Measurements from ENCODE around the gene ELMOD1. TPM values are rescaled to one million over a fixed set of nuclear protein-coding genes. Genes with fewer than 3 reads are reported as not detected.

ELMOD1 gene
- total and polyA plus RNA-seq, 10 of the 15 experiments (the other 5 are each of a cell fraction or from before 2014, with no cell fraction given): not detected

DNA sequence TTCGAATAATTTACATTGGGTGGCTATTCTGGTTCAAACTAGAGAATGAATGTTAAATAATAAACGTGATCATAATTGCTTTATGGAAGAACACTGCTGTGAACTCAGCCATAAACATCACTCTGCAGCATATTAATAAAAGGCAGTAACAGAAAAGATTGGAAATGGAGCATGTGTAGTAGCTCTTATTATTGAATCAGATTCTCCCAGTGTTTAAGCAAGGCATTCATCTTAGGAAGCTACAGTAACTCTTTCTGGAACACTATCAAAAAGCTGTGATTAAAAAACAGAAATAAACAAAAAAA, 34.7 kb downstream of the ELMOD1 start:
- TF ChIP-seq CBX5 (IDR thresholded peaks at IDR 0.05; ENCODE audit: low read depth): no peak
- TF ChIP-seq PAX5 (IDR thresholded peaks at IDR 0.05; ENCODE audit: borderline replicate concordance, low read depth, low read length): no peak
- no peak for TF ChIP-seq GABPA (IDR thresholded peaks at IDR 0.05; ENCODE audit: low read depth)
- no peak for TF ChIP-seq RAD21 (IDR thresholded peaks at IDR 0.05; ENCODE audit: insufficient read depth, low read depth, low read length)
- no peak for TF ChIP-seq ZNF217 (IDR thresholded peaks at IDR 0.05)
- no peaks in the 10 kb centered on the region for H3K9me3 ChIP-seq (replicated peaks; ENCODE audit: control insufficient read depth, insufficient read depth, low read length)
- DNase-seq (ENCODE audit: low read depth, low spot score) (no peak), ATAC-seq (no peak), FAIRE-seq (no peak)
- H4K20me1 ChIP-seq (ENCODE audit: control insufficient read depth, insufficient read depth): no peaks in the 10 kb centered on the region
- H3K27ac ChIP-seq (ENCODE audit: control insufficient read depth, insufficient read depth): no peak overlapping the region
- in situ Hi-C loops (cut with MboI) (no loop called here), intact Hi-C loops (cut with micrococcal nuclease; ENCODE audit: unreplicated experiment) (no loop called here)
- RAD21 ChIA-PET (ENCODE audit: unreplicated experiment): no interaction called here
- H3K79me2 ChIP-seq (ENCODE audit: control insufficient read depth, insufficient read depth, low read length): no peaks in the 10 kb centered on the region
- no peak overlapping the region for H2AFZ ChIP-seq (ENCODE audit: control insufficient read depth, low read depth, low read length)
- H3K36me3 ChIP-seq (ENCODE audit: control insufficient read depth in 2 of 2, insufficient read depth in 2 of 2, low read length in 1 of 2): no peaks in the 10 kb centered on the region
- no peak overlapping the region for H3K4me3 ChIP-seq
- no peak overlapping the region for H3K9ac ChIP-seq (ENCODE audit: control insufficient read depth, insufficient read depth, low read length)
- SMC1A ChIA-PET (ENCODE audit: uncharacterized antibody, unreplicated experiment): no interaction called here
- peaks cover 0 to 3% of the 10 kb centered on the region in 2 experiments; a peak in 2 of 4 replicates for H3K27me3 ChIP-seq (replicated peaks in 1 of 2; ENCODE audit: control insufficient read depth in 2 of 2, insufficient read depth in 2 of 2, low read length in 1 of 2)
- CTCF ChIA-PET: interaction anchor here (0.6 to 1.1 kb wide), 2 partner anchors 8 to 659 kb away, joined by 3 read pairs; no protein-coding TSS in a partner anchor
- no peak overlapping the region for H3K4me2 ChIP-seq (ENCODE audit: control insufficient read depth, insufficient read depth)
- POLR2A ChIA-PET: no interaction called here
- no peaks in the 10 kb centered on the region for H3K4me1 ChIP-seq (ENCODE audit: control insufficient read depth, insufficient read depth, low read length)
- 0% methylated on average over 2 of the region's 2 CpGs for WGBS (ENCODE audit: insufficient coverage, insufficient replicate concordance, low lambda C conversion rate, missing lambda C conversion rate)
- no TSS peak for BruUV-seq (replicated peaks)

DNA sequence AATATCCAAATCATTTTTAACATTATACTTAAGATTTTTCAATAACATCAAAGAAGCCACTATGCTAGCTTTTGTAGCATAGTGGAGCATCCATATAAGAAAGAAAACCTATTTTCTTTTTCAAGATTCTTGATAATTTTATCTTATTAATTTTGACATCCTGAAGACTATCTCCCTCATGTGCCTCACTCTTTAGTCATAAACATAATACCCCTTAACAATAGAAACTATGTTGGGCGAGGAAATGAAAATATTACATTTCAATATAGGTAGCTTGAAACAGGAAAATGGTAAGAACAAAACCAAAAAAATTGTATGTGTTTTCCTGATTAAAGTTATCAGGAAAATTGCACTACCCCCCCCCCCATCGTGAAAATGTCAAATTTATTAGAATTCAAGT, 40.1 kb downstream of the ELMOD1 start:
- no peak for TF ChIP-seq FOXK2 (IDR thresholded peaks at IDR 0.05)
- no peak for TF ChIP-seq ZNF274 (IDR thresholded peaks at IDR 0.05; ENCODE audit: insufficient read depth, insufficient read length)
- TF ChIP-seq PAX5 (IDR thresholded peaks at IDR 0.05; ENCODE audit: borderline replicate concordance, low read depth, low read length): no peak
- no peak for TF ChIP-seq KLF5 (IDR thresholded peaks at IDR 0.05; ENCODE audit: partially characterized antibody)
- TF ChIP-seq RAD21 (IDR thresholded peaks at IDR 0.05; ENCODE audit: insufficient read depth, low read depth, low read length): no peak
- no peak for TF ChIP-seq SREBF2 (IDR thresholded peaks at IDR 0.05; ENCODE audit: low read length)
- no peak overlapping the region for H2AFZ ChIP-seq (ENCODE audit: control insufficient read depth, low read depth, low read length)
- H3K9ac ChIP-seq (ENCODE audit: control insufficient read depth, insufficient read depth, low read length): no peak overlapping the region
- 20% methylated on average over 2 of the region's 2 CpGs for WGBS (ENCODE audit: insufficient coverage, insufficient replicate concordance, low lambda C conversion rate, missing lambda C conversion rate)
- RAD21 ChIA-PET (ENCODE audit: unreplicated experiment): interaction anchor here (1.2 kb wide), 1 partner anchor 58 kb away, joined by 3 read pairs; no protein-coding TSS in a partner anchor
- H3K4me1 ChIP-seq (ENCODE audit: control insufficient read depth, insufficient read depth, low read length): no peaks in the 10 kb centered on the region
- H3K27me3 ChIP-seq (replicated peaks in 1 of 2; ENCODE audit: control insufficient read depth in 2 of 2, insufficient read depth in 2 of 2, low read length in 1 of 2): no peaks in the 10 kb centered on the region; a peak in 2 of 4 replicates
- no peak for ATAC-seq
- no peaks in the 10 kb centered on the region for H3K79me2 ChIP-seq (ENCODE audit: control insufficient read depth, insufficient read depth, low read length)
- intact Hi-C loops (cut with micrococcal nuclease; ENCODE audit: unreplicated experiment) (no loop called here), in situ Hi-C loops (cut with MboI) (no loop called here)
- DNase-seq (ENCODE audit: low read depth, low spot score): no peak
- SMC1A ChIA-PET (ENCODE audit: uncharacterized antibody, unreplicated experiment): interaction anchor here (0.7 to 2.3 kb wide), 3 partner anchors 24 to 58 kb away, joined by 3 to 10 read pairs (median 3); no protein-coding TSS in a partner anchor
- H3K36me3 ChIP-seq (ENCODE audit: control insufficient read depth in 2 of 2, insufficient read depth in 2 of 2, low read length in 1 of 2): no peaks in the 10 kb centered on the region
- H3K9me3 ChIP-seq (replicated peaks; ENCODE audit: control insufficient read depth, insufficient read depth, low read length): no peaks in the 10 kb centered on the region
- no TSS peak for BruUV-seq (replicated peaks)
- H3K27ac ChIP-seq (ENCODE audit: control insufficient read depth, insufficient read depth): no peak overlapping the region
- H3K4me3 ChIP-seq: no peak overlapping the region
- POLR2A ChIA-PET: no interaction called here
- CTCF ChIA-PET: interaction anchor here (0.6 to 2.9 kb wide), 6 partner anchors 40 to 1583 kb away, joined by 3 to 8 read pairs (median 4); no protein-coding TSS in a partner anchor
- FAIRE-seq: no peak
- no peak overlapping the region for H3K4me2 ChIP-seq (ENCODE audit: control insufficient read depth, insufficient read depth)
- H4K20me1 ChIP-seq (ENCODE audit: control insufficient read depth, insufficient read depth): no peaks in the 10 kb centered on the region

All from GM12878 (cell line).